HEK293 (cell line): ENCODE results near the gene MAP3K12.
"Not testable (repeated sequence)": the region's sequence is repeated elsewhere in the genome, so short reads cannot be mapped to it uniquely, and the experiment has no call there.

ENCODE experiments used
- CTCF ChIA-PET: fragments of 350-600 bp; formaldehyde crosslinking; extraction: SDS; loops from one replicate; lab custom pipeline; 2021; ENCODE audit warnings: antibody characterized with exemption; lab: Yijun Ruan, JAX
- POLR2A ChIA-PET: fragments of 300-600 bp; formaldehyde crosslinking; extraction: SDS; loops from one replicate; lab custom pipeline; 2020; ENCODE audit warnings: antibody characterized with exemption, inconsistent platforms; lab: Yijun Ruan, JAX
- H3K27ac ChIP-seq: fragments of 200-500 bp; sonication (Bioruptor generic); 2 replicates; pipeline ENCODE4 v1.5.1; 2014; ENCODE audit warnings: low read depth, low read length, control low read depth, inconsistent platforms; ENCODE audit errors: extremely low read depth
- H3K36me3 ChIP-seq, 2 experiments: fragments of 200-500 bp in 1 of 2; sonication (Bioruptor generic) in 1 of 2; 1 replicate in 1 of 2; 2 replicates in 1 of 2; pipeline ENCODE4 v1.5.1; 2014 to 2017; ENCODE audit warnings: inconsistent platforms in 2 of 2, low read length in 2 of 2; ENCODE audit not compliant: control insufficient read depth in 2 of 2, insufficient read depth in 1 of 2
- H3K4me1 ChIP-seq: fragments of 200-500 bp; sonication (Bioruptor generic); 2 replicates; pipeline ENCODE4 v1.5.1; 2014; ENCODE audit warnings: mild to moderate bottlenecking, low read length, inconsistent platforms; ENCODE audit not compliant: control insufficient read depth, insufficient read depth
- H3K4me3 ChIP-seq: 2 replicates; pipeline ENCODE4 v1.5.1; 2011; ENCODE audit warnings: low read depth, mild to moderate bottlenecking, control low read depth, low read length, moderate library complexity
- H3K9me3 ChIP-seq: fragments of 200-500 bp; sonication (Bioruptor generic); 2 replicates; pipeline ENCODE4 v1.5.1; 2014; ENCODE audit warnings: low read depth, low read length, inconsistent platforms; ENCODE audit not compliant: control insufficient read depth, insufficient read depth
- CTCF ChIP-seq: fragments of 450-650 bp; formaldehyde crosslinking; IDR thresholded peaks from 2 replicates; pipeline ENCODE4 v1.5.1; 2016; ENCODE audit warnings: missing biosample characterization, missing genetic modification characterization
- GLI4 ChIP-seq: fragments of 450-650 bp; formaldehyde crosslinking; IDR thresholded peaks from 2 replicates; pipeline ENCODE4 v1.5.1; 2016; ENCODE audit warnings: missing biosample characterization, missing genetic modification characterization
- SP3 ChIP-seq: fragments of 450-650 bp; formaldehyde crosslinking; IDR thresholded peaks from 2 replicates; pipeline ENCODE4 v1.5.1; 2016; ENCODE audit warnings: missing biosample characterization, missing genetic modification characterization
- WT1 ChIP-seq: fragments of 450-650 bp; formaldehyde crosslinking; IDR thresholded peaks from 2 replicates; pipeline ENCODE4 v1.5.1; 2016; ENCODE audit warnings: missing biosample characterization, missing genetic modification characterization
- YY1 ChIP-seq: fragments of 450-650 bp; formaldehyde crosslinking; IDR thresholded peaks from 2 replicates; pipeline ENCODE4 v1.5.1; 2018; ENCODE audit warnings: missing biosample characterization, missing genetic modification characterization
- ZBTB1 ChIP-seq: fragments of 450-650 bp; formaldehyde crosslinking; IDR thresholded peaks from 2 replicates; pipeline ENCODE4 v1.5.1; 2016; ENCODE audit warnings: missing biosample characterization, missing genetic modification characterization
- ZBTB20 ChIP-seq: fragments of 450-650 bp; formaldehyde crosslinking; IDR thresholded peaks from 2 replicates; pipeline ENCODE4 v1.5.1; 2016; ENCODE audit warnings: missing biosample characterization, missing genetic modification characterization
- ZBTB8A ChIP-seq: fragments of 450-650 bp; formaldehyde crosslinking; IDR thresholded peaks from 2 replicates; pipeline ENCODE4 v1.5.1; 2016; ENCODE audit warnings: missing biosample characterization, missing genetic modification characterization
- ZFP3 ChIP-seq: fragments of 450-650 bp; formaldehyde crosslinking; IDR thresholded peaks from 2 replicates; pipeline ENCODE4 v1.5.1; 2016; ENCODE audit warnings: low read depth, missing biosample characterization, missing genetic modification characterization
- ZFP41 ChIP-seq: fragments of 450-650 bp; formaldehyde crosslinking; IDR thresholded peaks from 2 replicates; pipeline ENCODE4 v1.5.1; 2016; ENCODE audit warnings: missing biosample characterization, missing genetic modification characterization, borderline replicate concordance
- ZNF121 ChIP-seq: fragments of 450-650 bp; formaldehyde crosslinking; IDR thresholded peaks from 2 replicates; pipeline ENCODE4 v1.5.1; 2016; ENCODE audit warnings: missing biosample characterization, missing genetic modification characterization
- ZNF133 ChIP-seq: fragments of 450-650 bp; formaldehyde crosslinking; IDR thresholded peaks from 2 replicates; pipeline ENCODE4 v1.5.1; 2016; ENCODE audit warnings: missing biosample characterization, missing genetic modification characterization
- ZNF140 ChIP-seq: fragments of 450-650 bp; formaldehyde crosslinking; IDR thresholded peaks from 2 replicates; pipeline ENCODE4 v1.5.1; 2016; ENCODE audit warnings: missing biosample characterization, missing genetic modification characterization
- ZNF2 ChIP-seq: fragments of 450-650 bp; formaldehyde crosslinking; IDR thresholded peaks from 2 replicates; pipeline ENCODE4 v1.5.1; 2016; ENCODE audit warnings: missing biosample characterization, missing genetic modification characterization
- ZNF24 ChIP-seq: fragments of 450-650 bp; formaldehyde crosslinking; IDR thresholded peaks from 2 replicates; pipeline ENCODE4 v1.5.1; 2016; ENCODE audit warnings: missing biosample characterization, missing genetic modification characterization
- ZNF311 ChIP-seq: fragments of 450-650 bp; formaldehyde crosslinking; IDR thresholded peaks from 2 replicates; pipeline ENCODE4 v1.5.1; 2017; ENCODE audit warnings: missing biosample characterization, missing genetic modification characterization, borderline replicate concordance
- ZNF341 ChIP-seq: fragments of 450-650 bp; formaldehyde crosslinking; IDR thresholded peaks from 2 replicates; pipeline ENCODE4; 2016; ENCODE audit warnings: low read depth, missing biosample characterization, missing genetic modification characterization
- ZNF555 ChIP-seq: fragments of 450-650 bp; formaldehyde crosslinking; conservative IDR thresholded peaks from 2 replicates; pipeline ENCODE4 v1.5.1; 2017; ENCODE audit warnings: missing biosample characterization, mild to moderate bottlenecking, missing genetic modification characterization, inconsistent platforms
- ZNF624 ChIP-seq: fragments of 450-650 bp; formaldehyde crosslinking; IDR thresholded peaks from 2 replicates; pipeline ENCODE4 v1.5.1; 2017; ENCODE audit warnings: missing biosample characterization, missing genetic modification characterization
- ZNF660 ChIP-seq: fragments of 450-650 bp; IDR thresholded peaks from 2 replicates; pipeline ENCODE4 v1.5.1; 2018; ENCODE audit warnings: missing biosample characterization, mild to moderate bottlenecking, missing genetic modification characterization
- ZNF776 ChIP-seq: fragments of 450-650 bp; formaldehyde crosslinking; IDR thresholded peaks from 2 replicates; pipeline ENCODE4 v1.5.0; 2017; ENCODE audit warnings: missing biosample characterization, missing genetic modification characterization, borderline replicate concordance
- ZNF785 ChIP-seq: fragments of 450-650 bp; formaldehyde crosslinking; IDR thresholded peaks from 2 replicates; pipeline ENCODE4 v1.5.1; 2016; ENCODE audit warnings: missing biosample characterization, missing genetic modification characterization
- TF ChIP-seq, protein P1 (sequence below): fragments of 450-650 bp; formaldehyde crosslinking; IDR thresholded peaks from 2 replicates; pipeline ENCODE4 v1.5.1; 2017; ENCODE audit warnings: missing biosample characterization, missing genetic modification characterization

The MAP3K12 gene

GRCh38 chr12:53481939-53482586 is 17.2 kb downstream of the MAP3K12 start (continued):
- TF ChIP-seq ZNF776 (tag by site-specific recombination) = no peak
- no peak for TF ChIP-seq SP3 (tag by site-specific recombination)
- TF ChIP-seq ZNF2 (tag by site-specific recombination) = 0 out of 2 replicates have a peak, but pooled peaks have one; percentile 32
- no peak for TF ChIP-seq WT1 (tag by site-specific recombination)
- TF ChIP-seq ZNF121 (tag by site-specific recombination) = no peak
- TF ChIP-seq ZNF660 (tag by site-specific recombination) = no peak
- TF ChIP-seq ZNF24 (tag by site-specific recombination) = no peak

GRCh38 chr12:53481458-53481857 is 17.8 kb downstream of the MAP3K12 start:
- H3K4me1 ChIP-seq, H3K27ac ChIP-seq, H3K4me3 ChIP-seq, H3K9me3 ChIP-seq: not testable (repeated sequence)
- ChIA-PET POLR2A (interaction anchor here (0.6 to 3.9 kb wide), 11 partner anchors 9 to 160 kb away, joined by 3 to 39 read pairs (median 7); partner anchors contain the start of genes AAAS, MAP3K12 and TARBP2), CTCF (interaction anchor here (0.6 to 2.0 kb wide), 11 partner anchors 7 to 1297 kb away, joined by 3 to 16 read pairs (median 3); partner anchors contain the start of gene AAAS)
- peaks cover 37 to 96% of the 10 kb centered on the region in 2 experiments for H3K36me3 ChIP-seq

- H3K27ac ChIP-seq = no peak overlapping the region
- POLR2A ChIA-PET = interaction anchor here (1.0 to 3.9 kb wide), 9 partner anchors 9 to 159 kb away, joined by 3 to 39 read pairs (median 8); partner anchors contain the start of genes AAAS, MAP3K12 and TARBP2
- H3K9me3 ChIP-seq = no peaks in the 10 kb centered on the region
Observed at GRCh38 chr12:53480491-53481442, 18.5 kb downstream of the MAP3K12 start.

More at GRCh38 chr12:53480491-53481442, 18.5 kb downstream of the MAP3K12 start:
- CTCF ChIA-PET = interaction anchor here (0.8 to 2.0 kb wide), 5 partner anchors 9 to 159 kb away, joined by 3 to 7 read pairs (median 4); partner anchors contain the start of gene AAAS
- H3K4me3 ChIP-seq = no peak overlapping the region
- H3K36me3 ChIP-seq = peaks cover 43 to 96% of the 10 kb centered on the region in 2 experiments
- H3K4me1 ChIP-seq = no peaks in the 10 kb centered on the region
- TF ChIP-seq ZNF660 (tag by site-specific recombination) (no peak), GLI4 (tag by site-specific recombination) (no peak), ZNF555 (tag by site-specific recombination) (no peak), ZFP41 (tag by site-specific recombination) (no peak), ZBTB20 (tag by site-specific recombination) (no peak), ZBTB1 (no peak), YY1 (tag by site-specific recombination) (no peak), ZNF785 (tag by site-specific recombination) (no peak), ZNF2 (tag by site-specific recombination) (no peak), ZBTB8A (tag by site-specific recombination) (no peak), ZFP3 (tag by site-specific recombination) (no peak), ZNF140 (tag by site-specific recombination) (no peak), ZNF311 (no peak), ZNF624 (no peak), ZNF341 (tag by site-specific recombination) (no peak), CTCF (tag by site-specific recombination) (no peak), ZNF133 (tag by site-specific recombination) (no peak)
- TF ChIP-seq, protein P1, sequence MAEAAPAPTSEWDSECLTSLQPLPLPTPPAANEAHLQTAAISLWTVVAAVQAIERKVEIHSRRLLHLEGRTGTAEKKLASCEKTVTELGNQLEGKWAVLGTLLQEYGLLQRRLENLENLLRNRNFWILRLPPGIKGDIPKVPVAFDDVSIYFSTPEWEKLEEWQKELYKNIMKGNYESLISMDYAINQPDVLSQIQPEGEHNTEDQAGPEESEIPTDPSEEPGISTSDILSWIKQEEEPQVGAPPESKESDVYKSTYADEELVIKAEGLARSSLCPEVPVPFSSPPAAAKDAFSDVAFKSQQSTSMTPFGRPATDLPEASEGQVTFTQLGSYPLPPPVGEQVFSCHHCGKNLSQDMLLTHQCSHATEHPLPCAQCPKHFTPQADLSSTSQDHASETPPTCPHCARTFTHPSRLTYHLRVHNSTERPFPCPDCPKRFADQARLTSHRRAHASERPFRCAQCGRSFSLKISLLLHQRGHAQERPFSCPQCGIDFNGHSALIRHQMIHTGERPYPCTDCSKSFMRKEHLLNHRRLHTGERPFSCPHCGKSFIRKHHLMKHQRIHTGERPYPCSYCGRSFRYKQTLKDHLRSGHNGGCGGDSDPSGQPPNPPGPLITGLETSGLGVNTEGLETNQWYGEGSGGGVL (tag by site-specific recombination) = no peak
